SK-N-SH treated with all-trans-retinoic acid at 6 μM for 48 hours (cell line): ENCODE measurements around the gene GART.

Experiments
- PPARA ChIP-seq: fragments of 250-450 bp; sonication (Bioruptor Pico); IDR thresholded peaks from 2 replicates; pipeline ENCODE4 v1.5.0; 2020; ENCODE audit warnings: mild to moderate bottlenecking, borderline replicate concordance
- RARB ChIP-seq: fragments of 250-450 bp; sonication (Bioruptor Pico); IDR thresholded peaks from 2 replicates; pipeline ENCODE4 v1.8.0; 2021; ENCODE audit warnings: mild to moderate bottlenecking, moderate library complexity
- TOX ChIP-seq: fragments of 250-450 bp; sonication (Bioruptor Pico); IDR thresholded peaks from 2 replicates; pipeline ENCODE4 v1.8.0; 2021; ENCODE audit warnings: mild to moderate bottlenecking, moderate library complexity, borderline replicate concordance
- ZFP30 ChIP-seq: fragments of 450-650 bp; formaldehyde crosslinking; IDR thresholded peaks from 2 replicates; pipeline ENCODE4 v1.5.0; 2022; ENCODE audit warnings: mild to moderate bottlenecking, moderate library complexity
- ZNF70 ChIP-seq: fragments of 450-650 bp; formaldehyde crosslinking; IDR thresholded peaks from 2 replicates; pipeline ENCODE4 v1.5.0; 2020; ENCODE audit warnings: mild to moderate bottlenecking, moderate library complexity
- TF ChIP-seq, protein P1 (sequence below): fragments of 250-450 bp; sonication (Bioruptor Pico); IDR thresholded peaks from 2 replicates; pipeline ENCODE4 v1.5.1; 2020; ENCODE audit warnings: low read depth, mild to moderate bottlenecking, moderate library complexity

GRCh38 chr21:33505833-33506232, 36.1 kb downstream of the GART start:
- TF ChIP-seq PPARA: no peak
- TF ChIP-seq, protein P1, sequence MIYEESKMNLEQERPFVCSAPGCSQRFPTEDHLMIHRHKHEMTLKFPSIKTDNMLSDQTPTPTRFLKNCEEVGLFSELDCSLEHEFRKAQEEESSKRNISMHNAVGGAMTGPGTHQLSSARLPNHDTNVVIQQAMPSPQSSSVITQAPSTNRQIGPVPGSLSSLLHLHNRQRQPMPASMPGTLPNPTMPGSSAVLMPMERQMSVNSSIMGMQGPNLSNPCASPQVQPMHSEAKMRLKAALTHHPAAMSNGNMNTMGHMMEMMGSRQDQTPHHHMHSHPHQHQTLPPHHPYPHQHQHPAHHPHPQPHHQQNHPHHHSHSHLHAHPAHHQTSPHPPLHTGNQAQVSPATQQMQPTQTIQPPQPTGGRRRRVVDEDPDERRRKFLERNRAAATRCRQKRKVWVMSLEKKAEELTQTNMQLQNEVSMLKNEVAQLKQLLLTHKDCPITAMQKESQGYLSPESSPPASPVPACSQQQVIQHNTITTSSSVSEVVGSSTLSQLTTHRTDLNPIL: no peak
- TF ChIP-seq ZNF70 (CRISPR knock-in tag): no peak
- no peak for TF ChIP-seq TOX (CRISPR knock-in tag)
- no peak for TF ChIP-seq RARB (CRISPR knock-in tag)
- TF ChIP-seq ZFP30 (CRISPR knock-in tag): no peak
